SJSA1 (cell line): Measurements from ENCODE around the gene ATP8A2. TPM values are rescaled to one million over a fixed set of nuclear protein-coding genes. Genes with fewer than 3 reads are reported as not detected.

Experiments used
- DNase-seq, 2 experiments: peaks; one replicate each; pipeline ENCODE4 v3.0.0-alpha.2; 2015 to 2020; ENCODE audit warnings: low spot score in 2 of 2, low read depth in 1 of 2
- H3K27ac ChIP-seq: fragments of 250-450 bp; sonication (Bioruptor Pico); 2 replicates; pipeline ENCODE4 v1.5.1; 2020; ENCODE audit warnings: mild to moderate bottlenecking, moderate library complexity
- H3K27me3 ChIP-seq: fragments of 250-450 bp; sonication (Bioruptor Pico); replicated peaks from 2 replicates; pipeline ENCODE4 v1.5.1; 2020; ENCODE audit warnings: mild to moderate bottlenecking, moderate library complexity
- H3K36me3 ChIP-seq: fragments of 250-450 bp; sonication (Bioruptor Pico); 2 replicates; pipeline ENCODE4 v1.5.1; 2020; ENCODE audit warnings: mild to moderate bottlenecking
- H3K4me1 ChIP-seq: fragments of 250-450 bp; sonication (Bioruptor Pico); replicated peaks from 2 replicates; pipeline ENCODE4 v1.6.1; 2021; ENCODE audit warnings: mild to moderate bottlenecking
- H3K4me3 ChIP-seq: fragments of 250-450 bp; sonication (Bioruptor Pico); 2 replicates; pipeline ENCODE4 v1.5.1; 2020; ENCODE audit warnings: mild to moderate bottlenecking
- H3K9me3 ChIP-seq: fragments of 250-450 bp; sonication (Bioruptor Pico); replicated peaks from 2 replicates; pipeline ENCODE4 v1.5.1; 2020; ENCODE audit warnings: mild to moderate bottlenecking
- total RNA-seq: library from RNA; depleted of rRNA; stranded (reverse); fragments of >200 nt; shearing (Covaris generic); gene quantifications from 2 replicates; pipeline ENCODE4 v1.2.3, GENCODE V29; 2014

Gene ATP8A2
- total RNA-seq, 1 experiment from 2014 or later: 0.13 TPM

DNA sequence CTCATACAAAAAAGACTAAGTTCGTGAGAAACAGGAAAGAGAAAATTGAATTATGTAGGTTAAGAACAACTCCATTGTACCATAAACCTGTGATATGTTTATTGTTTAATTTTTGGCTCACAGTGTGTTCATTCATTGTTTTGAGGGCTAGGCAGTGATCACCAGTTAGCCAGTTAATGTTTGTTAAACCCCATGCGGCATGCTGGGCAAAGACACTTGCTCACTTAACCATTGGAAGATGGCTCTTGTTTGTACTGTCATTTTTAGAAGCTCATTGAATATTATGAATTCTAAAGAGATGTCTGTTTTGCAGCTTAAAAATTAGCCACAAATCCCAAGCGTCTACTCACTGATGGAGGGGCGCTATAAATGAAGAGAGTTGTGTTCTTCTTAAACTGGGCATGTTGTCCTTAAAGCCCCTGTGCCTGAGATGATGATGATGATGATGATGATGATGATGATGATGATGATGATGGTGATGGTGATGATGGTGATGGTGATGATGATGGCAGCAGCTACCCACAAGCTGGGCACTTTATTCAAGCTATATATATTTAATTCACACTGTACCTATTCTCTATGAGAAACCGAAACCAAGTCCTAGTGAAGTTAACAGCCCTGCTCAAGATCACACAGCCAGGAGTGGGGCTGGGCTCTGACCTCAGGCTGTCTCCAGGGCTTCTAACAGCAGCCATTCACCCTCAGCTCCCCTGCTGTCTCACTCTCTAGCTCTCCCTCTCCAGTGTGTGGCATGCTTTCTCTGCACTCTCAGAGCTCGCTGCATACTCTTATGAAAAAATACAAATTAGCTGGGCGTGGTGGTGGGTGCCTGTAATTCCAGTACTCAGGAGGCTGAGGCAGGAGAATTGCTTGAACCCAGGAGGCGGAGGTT, 510.9 kb downstream of the ATP8A2 start:
- Histone ChIP-seq H3K36me3 (no peaks in the 10 kb centered on the region), H3K4me3 (no peak overlapping the region)

DNA sequence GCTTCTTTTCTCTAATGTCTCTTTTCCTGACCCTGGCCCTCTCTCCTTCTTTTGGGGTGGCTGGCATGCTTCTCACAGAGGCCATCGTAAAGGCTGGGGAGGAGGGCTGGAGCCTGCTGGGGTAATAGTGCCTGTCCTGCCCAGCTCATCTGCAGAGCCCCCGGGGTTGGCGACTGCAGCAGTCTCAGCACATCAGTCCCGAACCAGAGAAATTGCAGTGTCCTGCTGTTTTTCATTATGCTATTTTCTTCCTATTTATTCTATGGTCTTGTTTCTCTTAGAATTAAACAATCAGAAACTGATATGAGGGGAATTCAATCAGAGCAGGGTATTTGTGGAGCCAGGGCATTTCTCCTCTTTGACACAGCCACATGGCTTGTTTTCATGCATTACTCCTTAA, 513.6 kb downstream of the ATP8A2 start:
- DNase-seq: no peak
- Histone ChIP-seq H3K36me3 (no peaks in the 10 kb centered on the region), H3K27me3 (no peaks in the 10 kb centered on the region), H3K9me3 (no peaks in the 10 kb centered on the region), H3K27ac (no peak overlapping the region), H3K4me1 (peaks cover 47% of the 10 kb centered on the region), H3K4me3 (no peak overlapping the region)

More for the DNA sequence above, 510.9 kb downstream of the ATP8A2 start:
- H3K27me3 ChIP-seq: no peaks in the 10 kb centered on the region
- H3K9me3 ChIP-seq: no peaks in the 10 kb centered on the region
- H3K27ac ChIP-seq: no peak overlapping the region
- H3K4me1 ChIP-seq: peaks cover 47% of the 10 kb centered on the region
- DNase-seq: no peak

DNA sequence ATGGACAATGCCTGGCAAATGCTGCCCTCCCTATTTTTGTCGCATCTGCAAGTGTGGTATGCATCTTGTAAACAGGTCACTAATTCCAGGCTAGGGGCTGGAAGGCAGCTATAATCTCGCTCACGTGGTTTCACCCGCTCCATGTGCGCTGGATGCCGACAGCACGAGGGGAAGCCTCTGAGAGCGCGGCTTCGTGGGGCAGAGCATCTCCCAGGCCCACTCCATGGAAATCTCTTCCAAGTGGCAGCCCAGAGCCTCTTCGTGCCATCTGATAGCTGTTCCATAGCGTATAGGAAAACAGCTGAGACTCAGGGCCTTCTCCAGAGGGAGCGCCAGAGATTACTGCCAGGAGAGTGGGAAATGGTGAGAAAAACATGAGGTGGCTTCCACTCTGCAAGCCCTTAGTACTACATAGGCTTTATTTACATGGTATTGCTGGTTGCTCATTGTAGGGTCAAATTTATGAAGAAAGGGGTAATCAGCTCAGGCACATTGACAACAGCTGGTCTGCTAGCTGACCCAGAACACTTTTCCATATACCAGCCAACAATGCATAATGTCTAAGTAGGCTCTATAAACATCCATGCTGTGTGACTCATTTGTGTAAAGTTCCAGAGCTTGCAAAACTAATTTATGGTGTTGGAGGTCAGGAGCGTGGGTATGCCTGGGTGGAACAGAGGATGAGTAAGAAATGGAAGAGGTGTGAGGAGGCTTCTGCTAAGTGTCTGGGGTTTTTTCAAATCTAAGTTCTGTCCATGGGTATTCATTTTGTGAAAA, 514.9 kb downstream of the ATP8A2 start:
- H3K27me3 ChIP-seq: no peaks in the 10 kb centered on the region
- H3K27ac ChIP-seq: no peak overlapping the region
- no peaks in the 10 kb centered on the region for H3K9me3 ChIP-seq
- peak in 1 of 2 experiments; percentile 58 for DNase-seq
- peaks cover 37% of the 10 kb centered on the region for H3K4me1 ChIP-seq
- H3K4me3 ChIP-seq: no peak overlapping the region
- H3K36me3 ChIP-seq: no peaks in the 10 kb centered on the region

GRCh38 chr13:25887962-25888655, 516.3 kb downstream of the ATP8A2 start:
- Histone ChIP-seq H3K27me3 (no peaks in the 10 kb centered on the region), H3K27ac (no peak overlapping the region), H3K4me3 (no peak overlapping the region), H3K4me1 (peaks cover 22% of the 10 kb centered on the region), H3K9me3 (no peaks in the 10 kb centered on the region), H3K36me3 (no peaks in the 10 kb centered on the region)
- DNase-seq: no peak

GRCh38 chr13:25890671-25891212, 519.0 kb downstream of the ATP8A2 start:
- no peak for DNase-seq
- H3K4me3 ChIP-seq: no peak overlapping the region
- no peaks in the 10 kb centered on the region for H3K36me3 ChIP-seq
- H3K27me3 ChIP-seq: no peaks in the 10 kb centered on the region
- H3K9me3 ChIP-seq: no peaks in the 10 kb centered on the region
- peaks cover 16% of the 10 kb centered on the region for H3K4me1 ChIP-seq
- no peak overlapping the region for H3K27ac ChIP-seq

GRCh38 chr13:25898991-25899390, 527.2 kb downstream of the ATP8A2 start:
- H3K9me3 ChIP-seq: no peaks in the 10 kb centered on the region
- no peaks in the 10 kb centered on the region for H3K36me3 ChIP-seq
- DNase-seq: no peak
- H3K27ac ChIP-seq: no peak overlapping the region
- H3K4me1 ChIP-seq: peaks cover 11% of the 10 kb centered on the region
- H3K27me3 ChIP-seq: no peaks in the 10 kb centered on the region
- no peak overlapping the region for H3K4me3 ChIP-seq

- Histone ChIP-seq H3K4me3 (no peak overlapping the region), H3K9me3 (no peaks in the 10 kb centered on the region), H3K4me1 (peaks cover 11% of the 10 kb centered on the region), H3K36me3 (no peaks in the 10 kb centered on the region), H3K27ac (no peak overlapping the region), H3K27me3 (no peaks in the 10 kb centered on the region)
- DNase-seq: no peak
Measured at GRCh38 chr13:25899464-25899863, 527.7 kb downstream of the ATP8A2 start.

- Histone ChIP-seq H3K4me3 (no peak overlapping the region), H3K9me3 (no peaks in the 10 kb centered on the region), H3K4me1 (peaks cover 11% of the 10 kb centered on the region), H3K27me3 (no peaks in the 10 kb centered on the region), H3K36me3 (no peaks in the 10 kb centered on the region), H3K27ac (no peak overlapping the region)
- no peak for DNase-seq
Measured at GRCh38 chr13:25899952-25900351, 528.2 kb downstream of the ATP8A2 start.

DNA sequence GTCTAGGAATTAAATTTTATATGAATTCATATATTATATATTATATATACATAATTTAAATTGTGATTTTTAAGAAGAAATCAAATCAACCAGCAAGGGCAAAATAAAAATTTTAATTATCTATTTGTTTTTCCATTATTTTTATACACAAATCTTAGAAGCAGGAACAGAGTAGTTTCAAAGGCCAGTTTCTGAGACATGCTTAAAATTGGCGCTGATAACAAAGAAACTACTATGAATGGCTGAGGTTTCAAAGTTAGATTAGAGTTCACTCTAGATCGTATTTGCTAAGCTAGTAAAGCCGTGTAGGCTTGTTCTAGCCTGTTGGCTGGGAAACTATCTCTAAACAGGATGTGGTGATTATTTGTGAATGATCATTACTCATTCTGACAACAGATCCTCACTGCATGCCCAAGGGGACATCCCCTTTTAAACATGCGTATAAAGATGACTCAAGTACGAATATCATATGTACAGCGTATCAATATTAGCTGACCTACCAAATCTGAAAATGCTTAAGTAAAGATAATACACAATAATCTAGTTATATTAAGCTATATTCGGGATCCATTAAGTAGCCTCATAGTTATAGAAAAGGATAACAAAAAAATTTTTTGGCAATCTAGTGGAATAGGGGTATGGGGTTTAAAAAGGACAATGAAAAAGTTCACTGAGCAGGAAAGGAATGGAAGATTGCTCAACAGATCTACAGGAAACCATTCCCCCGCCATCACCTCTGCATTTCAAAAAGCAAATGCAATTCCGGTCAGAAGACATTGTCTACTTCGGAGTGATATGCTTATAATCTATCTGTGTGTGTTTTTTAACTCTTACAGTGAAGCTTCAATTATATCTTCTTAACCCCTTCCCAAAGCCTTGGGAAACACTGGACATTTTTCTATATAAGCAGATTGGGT, 529.9 kb downstream of the ATP8A2 start:
- no peaks in the 10 kb centered on the region for H3K27me3 ChIP-seq
- peaks cover 23% of the 10 kb centered on the region for H3K4me1 ChIP-seq
- H3K9me3 ChIP-seq: no peaks in the 10 kb centered on the region
- DNase-seq: peak in 1 of 2 experiments; percentile 30
- no peaks in the 10 kb centered on the region for H3K36me3 ChIP-seq
- no peak overlapping the region for H3K4me3 ChIP-seq
- no peak overlapping the region for H3K27ac ChIP-seq

DNA sequence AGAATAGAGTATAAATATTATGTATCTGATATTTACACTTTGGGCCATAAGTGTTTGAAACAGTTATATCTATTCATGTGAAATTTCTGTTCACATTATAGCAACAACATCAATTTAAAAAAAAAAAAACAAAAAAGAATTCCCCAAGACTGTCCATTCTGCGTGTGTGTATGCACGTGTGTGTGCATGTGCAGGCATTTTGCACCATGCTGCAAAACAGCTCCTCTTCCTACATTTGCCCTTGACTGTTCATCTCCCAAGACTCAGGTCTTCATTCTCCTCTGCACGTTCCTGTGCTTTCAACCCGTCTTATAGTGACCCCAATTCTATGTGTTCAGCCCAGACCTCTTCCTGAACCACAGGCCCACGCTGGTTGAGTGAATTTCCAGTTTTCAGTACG, 530.7 kb downstream of the ATP8A2 start:
- Histone ChIP-seq H3K27me3 (no peaks in the 10 kb centered on the region), H3K27ac (no peak overlapping the region), H3K9me3 (no peaks in the 10 kb centered on the region), H3K4me1 (peaks cover 23% of the 10 kb centered on the region), H3K4me3 (no peak overlapping the region), H3K36me3 (no peaks in the 10 kb centered on the region)
- no peak for DNase-seq

DNA sequence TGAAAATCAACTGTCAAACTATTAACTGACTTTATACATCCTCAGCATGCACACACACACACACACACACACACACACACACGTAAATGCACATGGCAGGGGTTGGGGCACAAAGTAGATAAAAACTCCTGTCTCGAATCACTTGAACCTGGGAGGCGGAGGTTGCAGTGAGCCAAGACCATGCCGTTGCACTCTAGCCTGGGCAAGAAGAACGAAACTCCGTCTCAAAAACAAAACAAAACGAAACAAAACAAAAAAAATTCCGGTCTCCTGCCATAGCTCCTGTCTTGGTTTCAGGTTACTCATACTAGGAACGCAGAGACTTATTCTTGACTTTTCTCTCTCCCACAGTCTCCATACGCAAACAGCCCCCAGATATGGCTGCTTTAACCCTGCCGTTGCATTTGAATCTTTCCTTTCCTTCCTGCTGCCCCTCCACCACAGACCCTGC, 531.1 kb downstream of the ATP8A2 start:
- Histone ChIP-seq H3K9me3 (no peaks in the 10 kb centered on the region), H3K27me3 (no peaks in the 10 kb centered on the region), H3K27ac (no peak overlapping the region), H3K4me1 (peaks cover 23% of the 10 kb centered on the region), H3K36me3 (no peaks in the 10 kb centered on the region), H3K4me3 (no peak overlapping the region)
- no peak for DNase-seq

DNA sequence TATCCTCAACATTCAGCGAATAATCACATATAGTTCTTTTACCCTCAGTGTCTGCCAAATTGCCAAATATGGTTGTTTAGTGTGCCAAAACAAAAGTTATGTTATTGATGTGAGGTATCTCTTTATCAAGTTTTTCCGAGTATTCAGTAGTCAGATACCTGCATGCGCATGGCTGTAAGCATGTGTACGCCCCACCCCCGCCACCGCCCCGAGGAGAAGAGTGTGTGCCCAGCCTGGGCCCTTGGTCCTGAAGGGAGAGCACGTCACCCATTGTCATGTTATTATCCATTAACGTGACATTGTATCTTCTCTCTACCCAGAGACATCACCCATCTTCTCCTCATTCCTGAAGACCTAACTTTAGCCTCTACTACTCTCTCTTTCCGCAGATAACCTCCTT, 533.1 kb downstream of the ATP8A2 start:
- Histone ChIP-seq H3K4me3 (no peak overlapping the region), H3K27ac (no peak overlapping the region), H3K9me3 (no peaks in the 10 kb centered on the region), H3K36me3 (no peaks in the 10 kb centered on the region), H3K27me3 (no peaks in the 10 kb centered on the region), H3K4me1 (peaks cover 23% of the 10 kb centered on the region)
- no peak for DNase-seq

DNA sequence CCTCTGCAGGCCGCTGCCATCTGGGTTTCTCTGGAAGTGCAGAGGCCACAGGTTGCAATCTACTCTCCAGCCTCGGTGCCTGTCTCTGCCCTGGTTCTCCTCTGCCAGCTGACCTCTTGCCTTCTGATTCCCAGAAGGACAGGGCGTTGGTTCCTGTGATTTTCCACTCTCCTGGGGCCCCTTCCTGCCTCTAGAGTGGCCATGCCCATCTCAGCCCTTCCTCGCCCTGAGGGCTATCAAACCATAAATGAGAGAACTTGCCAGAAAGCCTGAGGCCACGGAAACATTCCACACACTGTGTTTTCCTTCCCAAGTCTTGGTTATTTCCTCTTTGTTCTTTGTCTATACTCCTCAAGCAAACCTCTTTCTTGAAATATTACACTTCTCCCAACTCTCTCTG, 533.8 kb downstream of the ATP8A2 start:
- Histone ChIP-seq H3K27me3 (no peaks in the 10 kb centered on the region), H3K4me3 (no peak overlapping the region), H3K27ac (no peak overlapping the region), H3K4me1 (peaks cover 23% of the 10 kb centered on the region), H3K9me3 (no peaks in the 10 kb centered on the region), H3K36me3 (no peaks in the 10 kb centered on the region)
- no peak for DNase-seq
